ENCODE measurements around the gene ZNF419. TPM values are rescaled to one million over a fixed set of nuclear protein-coding genes. Genes with fewer than 3 reads are reported as not detected.
"Not testable (repeated sequence)": the region's sequence is repeated elsewhere in the genome, so short reads cannot be mapped to it uniquely, and the experiment has no call there.

The ZNF419 gene
- total RNA-seq: 20.0 to 22.3 TPM (median 22.3 TPM) in 3 replicates

DNA sequence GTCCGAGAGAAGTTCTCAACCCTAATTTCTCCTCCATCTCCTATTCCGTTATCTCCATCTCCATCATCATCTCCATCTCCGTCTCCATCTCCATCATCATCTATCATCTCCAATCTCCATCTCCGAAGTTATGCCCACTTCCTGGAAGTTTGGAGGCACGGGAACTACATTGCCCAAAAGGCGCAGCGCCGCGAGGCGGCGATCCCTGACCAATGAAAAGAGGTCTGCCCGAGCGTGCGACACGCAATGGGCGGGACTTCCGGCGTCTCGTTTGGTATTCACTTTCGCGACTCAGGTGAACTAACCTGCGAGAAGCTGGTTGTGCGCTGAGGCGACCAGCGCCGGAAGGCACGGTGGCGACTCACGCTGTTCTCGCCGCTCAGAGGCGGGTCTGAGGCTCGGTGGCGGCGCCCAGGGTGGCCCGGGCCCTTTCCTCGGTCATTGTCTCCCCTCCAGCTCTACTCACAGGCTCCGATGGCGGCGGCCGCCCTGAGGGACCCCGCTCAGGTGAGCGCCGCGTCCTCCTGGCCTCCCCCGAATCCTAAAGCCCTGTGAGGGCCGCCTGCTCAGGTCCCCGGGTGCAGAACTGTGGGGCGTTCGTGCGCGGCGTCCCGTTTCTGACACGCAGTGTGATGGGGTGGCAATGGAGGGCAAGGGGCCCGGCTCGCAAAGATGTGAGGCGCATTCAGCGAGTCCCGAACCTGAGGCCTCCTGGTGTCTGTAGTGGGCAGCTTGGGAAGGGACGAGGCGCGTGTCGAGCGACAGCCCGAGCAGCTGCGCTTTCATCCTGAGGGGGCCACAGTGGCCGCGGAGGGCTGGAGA is at the start of gene ZNF419:
Gene ZNF419, plus strand, starts transcription at position 274 of the 822 bp plus-strand sequence. Its CDS starts 201 bp downstream, at position 475.
- DNase-seq (ENCODE audit: low spot score in 2 of 2, unreplicated experiment in 2 of 2): peak; percentile 81 to 88
- not testable (repeated sequence) for H3K4me1 Mint-ChIP-seq; H3K27me3 Mint-ChIP-seq (ENCODE audit: low read depth)
- H3K4me3 Mint-ChIP-seq: peak within 1 kb of the TSS; percentile 66
- peaks cover 49% of the 10 kb centered on the region for H3K36me3 Mint-ChIP-seq
- peaks cover 56% of the 10 kb centered on the region for H3K9me3 Mint-ChIP-seq
- H3K27ac Mint-ChIP-seq: peak within 1 kb of the TSS; percentile 43

GRCh38 chr19:57437931-57438330 is 49.6 kb upstream of the ZNF419 start:
- Mint-ChIP-seq H3K9me3 (peaks cover 6% of the 10 kb centered on the region), H3K4me1 (peaks cover 22% of the 10 kb centered on the region), H3K36me3 (peaks cover 27% of the 10 kb centered on the region), H3K27ac (no peak overlapping the region), H3K4me3 (no peak overlapping the region), H3K27me3 (ENCODE audit: low read depth) (no peaks in the 10 kb centered on the region)
- DNase-seq (ENCODE audit: low spot score in 2 of 2, unreplicated experiment in 2 of 2): no peak
- no peak for TF ChIP-seq CTCF (IDR thresholded peaks at IDR 0.05; ENCODE audit: unreplicated experiment)

DNA sequence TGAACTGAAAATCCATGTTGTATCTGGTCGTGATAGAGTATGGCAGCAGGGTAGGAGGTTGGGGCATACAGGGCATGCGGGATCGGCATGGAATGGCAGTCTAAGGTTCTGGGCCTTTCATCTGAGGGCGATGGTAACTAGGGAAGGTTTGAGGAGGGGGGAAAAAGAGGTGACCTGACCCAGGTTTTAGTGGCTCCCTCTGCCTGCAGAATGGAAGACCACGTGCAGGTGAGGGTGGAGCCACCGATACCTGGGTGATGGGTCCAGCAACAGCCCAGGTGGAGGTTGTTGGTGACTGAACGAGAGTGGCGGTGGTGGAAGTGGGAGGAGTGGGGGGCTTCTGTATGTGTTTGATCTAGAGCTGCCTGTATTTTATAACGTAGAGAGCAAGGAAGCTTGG is 48.6 kb upstream of the ZNF419 start:
- H3K27ac Mint-ChIP-seq: no peak overlapping the region
- no peak overlapping the region for H3K4me3 Mint-ChIP-seq
- H3K4me1 Mint-ChIP-seq: peaks cover 22% of the 10 kb centered on the region
- H3K9me3 Mint-ChIP-seq: peaks cover 8% of the 10 kb centered on the region
- no peak for TF ChIP-seq CTCF (IDR thresholded peaks at IDR 0.05; ENCODE audit: unreplicated experiment)
- peaks cover 35% of the 10 kb centered on the region for H3K36me3 Mint-ChIP-seq
- DNase-seq (ENCODE audit: low spot score in 2 of 2, unreplicated experiment in 2 of 2): no peak
- H3K27me3 Mint-ChIP-seq (ENCODE audit: low read depth): no peaks in the 10 kb centered on the region

DNA sequence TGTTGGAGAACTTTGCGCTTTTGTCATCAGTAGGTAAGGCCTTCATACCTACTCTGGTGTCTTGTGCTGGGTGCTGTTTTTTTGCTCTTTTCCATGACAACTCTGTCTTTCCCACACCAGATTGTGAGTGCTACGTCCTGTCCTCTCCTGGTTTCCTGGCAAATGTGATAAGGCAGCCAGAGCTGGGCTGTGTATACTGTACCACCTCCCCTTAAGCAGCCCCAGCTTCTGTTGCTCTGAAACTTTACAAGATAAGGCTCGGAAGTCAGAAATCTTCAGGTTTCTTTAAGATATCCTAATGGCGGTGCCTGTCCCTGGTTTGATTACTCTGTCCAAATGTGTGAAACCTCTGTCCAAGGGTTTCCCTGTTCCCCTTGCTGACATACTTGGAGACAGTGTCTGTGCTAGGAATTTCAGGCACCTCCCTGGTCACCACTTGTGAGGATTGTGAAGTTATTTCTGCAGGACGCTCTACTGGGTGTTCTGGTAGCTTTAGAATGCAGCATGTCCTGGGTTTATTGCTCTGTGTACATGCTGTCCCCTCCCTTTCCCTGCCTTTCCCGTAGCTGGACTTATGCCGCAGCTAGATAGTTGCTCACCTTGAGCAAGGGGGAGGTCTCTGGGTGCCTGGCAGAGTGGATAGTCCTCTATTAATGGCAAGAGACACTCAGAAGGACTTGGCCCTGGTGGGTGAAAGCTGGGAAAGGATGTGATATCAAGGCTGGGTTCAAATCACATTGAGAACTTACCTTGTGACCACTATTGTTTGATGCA is 45.4 kb upstream of the ZNF419 start:
- no peak for TF ChIP-seq CTCF (IDR thresholded peaks at IDR 0.05; ENCODE audit: unreplicated experiment)
- Mint-ChIP-seq H3K27ac (no peak overlapping the region), H3K4me3 (no peak overlapping the region), H3K36me3 (peaks cover 57% of the 10 kb centered on the region), H3K9me3 (peaks cover 18% of the 10 kb centered on the region), H3K4me1 (no peaks in the 10 kb centered on the region), H3K27me3 (ENCODE audit: low read depth) (no peaks in the 10 kb centered on the region)
- DNase-seq (ENCODE audit: low spot score in 2 of 2, unreplicated experiment in 2 of 2): no peak

DNA sequence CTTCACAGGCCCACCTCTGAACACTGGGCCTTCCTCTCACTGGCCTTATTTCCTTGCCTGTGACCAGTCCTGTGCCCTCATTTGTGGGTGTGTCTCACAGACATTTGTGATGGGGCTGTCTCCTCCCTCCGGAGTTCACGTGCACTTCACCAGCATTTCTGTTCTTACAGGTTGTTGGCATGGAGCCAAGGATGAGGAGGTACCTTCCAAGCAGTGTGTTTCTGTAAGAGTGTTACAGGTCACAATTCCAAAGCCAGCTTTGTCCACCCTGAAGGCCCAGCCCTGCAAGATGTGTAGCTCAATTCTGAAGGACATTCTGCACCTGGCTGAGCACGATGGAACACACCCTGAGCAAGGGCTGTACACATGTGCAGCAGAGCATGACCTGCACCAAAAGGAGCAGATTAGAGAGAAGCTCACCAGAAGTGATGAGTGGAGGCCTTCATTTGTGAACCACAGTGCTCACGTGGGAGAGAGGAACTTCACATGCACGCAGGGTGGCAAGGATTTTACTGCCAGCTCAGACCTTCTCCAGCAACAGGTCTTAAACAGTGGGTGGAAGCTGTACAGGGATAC is 44.3 kb upstream of the ZNF419 start:
- H3K36me3 Mint-ChIP-seq: peaks cover 57% of the 10 kb centered on the region
- H3K4me1 Mint-ChIP-seq: no peaks in the 10 kb centered on the region
- H3K27ac Mint-ChIP-seq: no peak overlapping the region
- H3K9me3 Mint-ChIP-seq: peaks cover 18% of the 10 kb centered on the region
- TF ChIP-seq CTCF (IDR thresholded peaks at IDR 0.05; ENCODE audit: unreplicated experiment): no peak
- DNase-seq (ENCODE audit: low spot score in 2 of 2, unreplicated experiment in 2 of 2): no peak
- no peak overlapping the region for H3K4me3 Mint-ChIP-seq
- H3K27me3 Mint-ChIP-seq (ENCODE audit: low read depth): no peaks in the 10 kb centered on the region

- TF ChIP-seq CTCF (IDR thresholded peaks at IDR 0.05; ENCODE audit: unreplicated experiment): no peak
- no peak overlapping the region for H3K4me3 Mint-ChIP-seq
- H3K36me3 Mint-ChIP-seq: peaks cover 52% of the 10 kb centered on the region
- peaks cover 54% of the 10 kb centered on the region for H3K9me3 Mint-ChIP-seq
- H3K4me1 Mint-ChIP-seq: no peaks in the 10 kb centered on the region
- DNase-seq (ENCODE audit: low spot score in 2 of 2, unreplicated experiment in 2 of 2): no peak
- no peaks in the 10 kb centered on the region for H3K27me3 Mint-ChIP-seq (ENCODE audit: low read depth)
- H3K27ac Mint-ChIP-seq: no peak overlapping the region
These were observed 35.2 kb upstream of the ZNF419 start for GRCh38 chr19:57452307-57452706.

All from mesothelial cell of epicardium (in vitro differentiated cells).